NCI-H187 treated with DMSO at 0.1 percent for 48 hours (cell line): ENCODE data around the gene CYP4V2.

Experiments used
- DNase-seq: peaks from one replicate; lab custom pipeline; 2025; lab: John Stamatoyannopoulos, UW

Gene CYP4V2

DNA sequence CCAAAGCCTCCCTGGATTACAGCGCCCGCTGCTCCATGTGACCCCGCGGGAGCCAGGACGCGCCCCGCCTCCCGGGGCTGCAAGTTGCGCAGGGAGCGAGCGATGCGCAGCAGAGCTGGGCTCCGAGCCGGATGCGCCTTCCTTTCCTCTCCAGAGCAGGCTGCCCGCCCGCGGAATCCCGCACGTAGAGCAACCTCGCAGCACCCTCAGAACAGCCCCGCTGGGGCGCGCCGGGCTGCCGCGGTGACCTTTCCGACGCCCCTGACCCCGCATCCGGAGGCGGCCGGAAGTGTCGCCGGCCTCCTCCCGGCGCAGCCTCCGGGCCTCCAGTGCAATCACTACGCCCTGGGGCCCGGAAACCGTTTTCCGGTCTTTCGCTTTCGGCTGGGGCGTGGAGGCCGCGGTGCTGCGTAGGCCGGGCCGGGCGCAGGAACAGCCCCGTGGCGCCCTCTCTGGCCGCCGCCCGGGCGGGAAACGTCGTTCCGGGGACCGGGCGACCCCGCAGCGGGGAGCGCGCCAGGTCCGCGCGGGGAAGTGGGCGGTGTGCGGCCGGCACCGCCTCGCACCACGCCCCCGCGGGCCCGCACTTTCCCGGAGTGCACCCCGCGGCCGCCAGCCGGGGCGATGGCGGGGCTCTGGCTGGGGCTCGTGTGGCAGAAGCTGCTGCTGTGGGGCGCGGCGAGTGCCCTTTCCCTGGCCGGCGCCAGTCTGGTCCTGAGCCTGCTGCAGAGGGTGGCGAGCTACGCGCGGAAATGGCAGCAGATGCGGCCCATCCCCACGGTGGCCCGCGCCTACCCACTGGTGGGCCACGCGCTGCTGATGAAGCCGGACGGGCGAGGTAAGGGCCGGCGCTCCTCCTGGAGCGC, at the start of gene CYP4V2:
Gene CYP4V2, plus strand, starts transcription at position 368 of the 866 bp plus-strand sequence. Its CDS starts 257 bp downstream, at position 625.
- no peak for DNase-seq

DNA sequence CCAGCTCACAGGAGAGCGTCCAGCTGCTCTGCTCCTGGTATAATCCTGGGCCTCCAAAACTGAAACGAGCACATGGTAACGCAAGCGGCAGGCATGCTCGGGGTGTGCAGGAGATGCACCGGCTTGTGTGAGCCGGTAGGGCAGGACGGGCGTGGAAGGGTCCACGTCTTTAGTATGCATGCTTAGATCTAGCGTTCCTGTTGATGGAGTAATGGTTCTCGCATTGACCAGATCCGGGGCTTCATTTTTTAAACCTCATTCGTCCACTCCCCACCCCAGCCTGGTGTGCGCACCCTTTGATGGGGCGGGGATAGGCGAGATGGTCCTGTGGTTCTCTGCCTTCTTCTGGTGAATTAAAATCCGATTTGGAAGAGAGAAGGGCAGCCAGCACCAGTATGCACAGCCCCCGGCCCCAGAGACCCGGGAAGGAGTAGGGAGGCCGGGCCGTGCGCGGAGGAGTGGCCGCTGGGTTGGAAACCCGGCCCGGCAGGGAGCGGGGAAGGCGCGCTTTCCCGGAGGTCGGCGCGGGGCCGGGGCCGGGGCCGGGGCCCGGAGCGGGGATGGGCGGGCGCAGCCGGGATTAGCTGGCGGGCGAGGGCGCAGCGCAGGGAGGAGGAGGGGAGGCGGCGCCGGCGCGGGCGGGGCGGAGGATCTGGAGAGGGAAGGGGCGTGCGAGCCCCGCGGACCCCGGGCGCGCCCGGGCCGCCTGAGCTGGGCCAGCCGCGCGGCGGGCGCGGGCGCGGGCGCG, 47.0 kb upstream of the CYP4V2 start:
- DNase-seq: no peak

- DNase-seq: no peak
Measured at GRCh38 chr4:186144946-186145569, 46.3 kb upstream of the CYP4V2 start.

DNA sequence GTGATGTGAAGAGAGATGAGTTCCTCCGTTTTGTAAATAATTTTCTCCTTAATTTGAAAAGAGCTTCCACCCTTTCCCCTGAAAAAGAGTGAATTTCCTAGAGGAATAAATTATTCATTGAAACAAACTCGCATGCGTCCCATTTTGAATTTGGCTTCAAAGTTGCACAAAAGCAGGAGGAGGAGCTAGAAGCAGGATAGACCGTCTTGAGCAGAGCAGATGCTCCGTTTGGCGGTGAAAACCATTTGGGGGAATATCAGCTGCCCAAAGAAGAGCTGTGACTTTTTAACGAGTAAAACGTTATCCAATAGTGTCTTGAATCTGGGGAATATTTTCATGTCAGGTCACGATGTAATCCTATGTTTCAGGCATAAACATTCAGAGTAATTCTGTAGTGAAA, 44.9 kb upstream of the CYP4V2 start:
- no peak for DNase-seq

GRCh38 chr4:186148336-186148975, 42.9 kb upstream of the CYP4V2 start:
- no peak for DNase-seq

DNA sequence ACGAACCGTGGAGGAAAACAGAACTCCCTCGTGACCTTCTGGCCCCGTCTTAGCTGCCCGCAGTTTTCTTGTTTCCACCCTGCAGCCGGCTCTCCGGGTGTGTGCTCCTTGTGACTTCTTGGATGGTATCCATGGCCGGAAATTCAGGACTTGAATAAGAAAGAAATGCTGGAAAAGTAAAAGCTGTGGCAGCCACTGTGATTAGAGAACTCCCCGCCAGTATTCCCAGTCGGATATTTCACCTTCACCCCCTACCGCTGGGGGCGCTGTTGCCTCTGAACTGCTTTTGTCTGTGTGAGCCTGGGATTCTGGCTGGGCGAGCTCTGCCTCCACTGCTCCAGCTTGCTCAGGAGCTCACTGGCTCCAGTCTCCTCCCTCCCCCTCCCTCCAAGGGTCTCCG, 41.5 kb upstream of the CYP4V2 start:
- no peak for DNase-seq

DNA sequence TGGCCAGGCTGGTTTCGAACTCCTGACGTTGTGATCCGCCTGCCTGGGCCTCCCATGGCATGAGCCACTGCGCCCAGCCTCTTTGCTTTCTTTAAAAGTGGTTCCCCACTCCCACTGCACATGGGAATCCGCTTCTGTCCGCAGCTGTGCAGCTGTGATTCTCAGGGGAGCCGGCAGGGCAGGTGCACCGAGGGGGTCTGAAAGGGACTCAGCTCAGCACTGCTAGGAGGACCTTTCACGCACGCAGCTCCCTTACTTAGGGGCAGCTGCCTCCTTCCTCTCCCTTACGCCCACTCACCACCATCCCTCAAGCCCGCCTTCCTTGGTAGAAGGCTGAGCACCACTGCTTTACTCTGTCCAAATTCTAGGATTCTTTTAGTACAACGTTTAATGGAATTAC, 40.4 kb upstream of the CYP4V2 start:
- no peak for DNase-seq

GRCh38 chr4:186151499-186151898, 39.9 kb upstream of the CYP4V2 start:
- no peak for DNase-seq

GRCh38 chr4:186158021-186158813, 33.1 kb upstream of the CYP4V2 start:
- no peak for DNase-seq

GRCh38 chr4:186158966-186159365, 32.4 kb upstream of the CYP4V2 start:
- DNase-seq: no peak

- no peak for DNase-seq
Measured at GRCh38 chr4:186159613-186160012, 31.8 kb upstream of the CYP4V2 start.

DNA sequence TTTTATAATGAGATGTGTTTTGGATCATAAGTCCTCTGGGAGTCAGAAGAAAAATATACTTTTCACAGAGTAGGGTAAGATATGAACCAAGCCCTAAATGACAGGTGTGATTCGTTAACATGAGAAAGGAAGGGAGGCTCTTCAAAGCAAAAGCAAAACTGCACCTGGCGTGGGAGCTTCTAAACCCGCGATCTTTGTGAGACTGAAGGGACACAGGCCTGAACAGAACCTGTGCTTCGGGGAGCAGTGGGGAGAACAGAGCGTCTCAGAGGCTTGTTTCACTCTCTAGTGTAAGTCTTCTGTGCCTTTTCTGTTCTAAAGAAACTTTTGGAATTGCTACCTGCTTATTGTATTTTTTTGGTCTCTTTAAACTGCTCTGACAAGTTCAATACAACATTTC, 30.2 kb upstream of the CYP4V2 start:
- DNase-seq: peak; percentile 65

DNA sequence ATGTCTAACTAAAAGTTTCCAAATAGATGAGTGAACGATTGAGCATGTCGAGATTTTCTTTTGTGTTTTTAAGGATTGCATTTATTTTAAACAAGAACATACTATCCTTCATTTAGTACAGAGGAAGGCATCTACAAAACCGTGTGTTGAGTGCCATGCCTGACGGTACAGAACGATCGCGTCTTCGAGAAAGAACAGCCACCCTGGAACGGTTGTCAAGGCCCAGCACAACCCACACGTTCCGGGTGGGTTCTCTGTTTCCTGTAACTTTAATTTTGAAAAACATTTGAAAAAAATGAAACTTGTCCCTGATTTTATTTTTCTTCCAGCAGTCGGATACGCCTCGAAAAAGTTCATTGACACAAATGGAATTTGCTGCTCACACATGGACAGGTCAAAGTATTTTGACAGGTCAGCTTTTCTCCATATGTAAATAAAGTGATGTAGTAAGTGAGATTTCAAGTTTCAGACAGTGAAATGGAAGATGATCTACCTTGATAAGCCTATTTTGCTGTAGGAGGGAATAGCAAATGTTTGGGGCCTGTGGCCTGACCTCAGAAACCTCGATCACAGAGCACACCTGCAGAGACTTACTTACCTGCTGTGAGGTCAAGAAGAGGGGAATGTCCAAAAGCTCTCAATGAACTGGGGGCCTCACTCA, 24.4 kb upstream of the CYP4V2 start:
- DNase-seq: no peak

DNA sequence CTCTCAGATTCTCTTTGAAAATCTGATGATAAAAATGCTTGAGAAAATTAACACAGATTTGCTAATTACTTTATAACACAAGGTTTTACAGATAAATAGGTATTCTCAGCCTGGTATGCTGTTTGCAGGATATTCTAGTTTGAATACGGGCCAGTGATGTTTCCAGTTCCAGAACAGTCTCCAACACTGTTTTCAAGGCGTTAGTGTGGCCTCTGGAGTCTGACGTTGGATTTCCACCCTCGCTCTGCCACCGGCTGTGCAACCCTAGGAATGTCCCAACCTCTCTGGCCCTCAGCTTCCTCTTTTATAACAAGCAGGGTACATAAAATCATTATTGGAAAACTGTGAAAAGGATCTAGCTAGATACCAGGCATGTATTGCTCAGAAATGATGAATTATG, 23.8 kb upstream of the CYP4V2 start:
- DNase-seq: no peak

DNA sequence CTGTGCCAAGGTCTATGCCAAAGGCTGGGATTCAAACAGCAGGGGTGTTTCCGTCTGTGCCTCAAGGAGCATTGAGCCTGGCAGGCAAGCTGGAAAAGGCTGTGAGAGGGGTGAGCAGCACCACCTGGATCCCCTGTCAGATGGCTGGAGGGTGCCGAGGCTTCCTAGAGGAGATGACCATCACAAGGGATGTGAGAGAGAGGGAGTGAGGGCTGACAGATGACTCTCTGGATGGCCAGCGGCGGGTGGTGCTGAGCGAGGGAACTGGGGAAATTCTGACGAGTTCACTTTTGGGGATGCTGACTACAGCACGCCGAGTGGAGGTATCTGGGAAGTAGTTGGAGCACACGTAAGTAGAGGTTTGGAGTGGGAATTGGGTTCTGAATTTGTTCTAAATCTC, 22.6 kb upstream of the CYP4V2 start:
- DNase-seq: no peak

- no peak for DNase-seq
Measured at GRCh38 chr4:186169333-186169944, 21.9 kb upstream of the CYP4V2 start.

GRCh38 chr4:186169945-186170802, 21.2 kb upstream of the CYP4V2 start:
- no peak for DNase-seq

DNA sequence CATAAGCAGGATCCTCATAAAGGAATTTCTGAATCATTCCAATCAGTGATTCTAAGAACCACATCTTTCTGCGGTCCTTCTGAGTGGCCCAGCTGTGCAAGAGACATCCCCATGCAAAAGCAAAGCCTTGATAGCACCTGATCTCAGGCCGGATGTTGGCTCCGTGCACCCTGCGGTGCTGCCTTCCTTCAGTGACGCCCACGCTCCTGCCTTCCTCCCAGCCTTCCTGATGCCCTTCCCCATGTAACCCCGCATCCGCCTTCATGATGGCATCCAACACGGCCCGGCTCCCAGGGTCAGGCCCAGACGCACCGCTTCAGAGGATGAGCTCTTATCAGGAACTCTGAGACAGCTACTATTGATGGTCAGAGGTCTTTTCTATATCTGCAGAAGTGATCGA, 20.4 kb upstream of the CYP4V2 start:
- DNase-seq: no peak

GRCh38 chr4:186172546-186172945, 18.8 kb upstream of the CYP4V2 start:
- no peak for DNase-seq

DNA sequence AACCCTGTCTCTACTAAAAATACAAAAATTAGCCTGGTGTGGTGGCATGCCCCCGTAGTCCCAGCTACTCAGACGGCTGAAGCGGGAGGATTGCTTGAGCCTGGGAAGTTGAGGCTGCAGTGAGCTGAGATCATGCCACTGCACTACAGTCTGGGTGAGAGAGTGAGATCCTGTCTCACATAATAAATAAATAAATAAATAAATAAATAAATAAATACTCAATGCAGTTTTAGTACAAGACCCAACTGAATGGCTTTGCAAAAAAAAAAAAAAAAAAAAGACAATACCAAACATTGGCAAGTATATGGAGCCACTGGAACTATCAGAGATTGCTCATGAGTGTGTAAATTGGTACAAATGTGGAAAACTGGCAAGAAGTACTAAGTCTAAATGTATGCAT, 3.3 kb upstream of the CYP4V2 start:
- no peak for DNase-seq
